Dermis microvascular lymphatic vessel endothelial cell (primary cell): ENCODE data around the gene CDC34. TPM values are rescaled to one million over a fixed set of nuclear protein-coding genes. Genes with fewer than 3 reads are reported as not detected.

ENCODE experiments used
- DNase-seq, 2 donors: peaks; one replicate each; pipeline versions ENCODE4 v3.0.0 to v3.0.0-alpha.2; 2010; ENCODE audit warnings: low read depth in 2 of 2
- total RNA-seq: library from RNA; depleted of rRNA; stranded (reverse); fragments of >200 nt; gene quantifications from 2 replicates; pipeline ENCODE4 v1.2.1, GENCODE V29; 2014

The CDC34 gene, protein sequence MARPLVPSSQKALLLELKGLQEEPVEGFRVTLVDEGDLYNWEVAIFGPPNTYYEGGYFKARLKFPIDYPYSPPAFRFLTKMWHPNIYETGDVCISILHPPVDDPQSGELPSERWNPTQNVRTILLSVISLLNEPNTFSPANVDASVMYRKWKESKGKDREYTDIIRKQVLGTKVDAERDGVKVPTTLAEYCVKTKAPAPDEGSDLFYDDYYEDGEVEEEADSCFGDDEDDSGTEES
- 85.2 and 89.6 TPM in 2 replicates for total RNA-seq

DNA sequence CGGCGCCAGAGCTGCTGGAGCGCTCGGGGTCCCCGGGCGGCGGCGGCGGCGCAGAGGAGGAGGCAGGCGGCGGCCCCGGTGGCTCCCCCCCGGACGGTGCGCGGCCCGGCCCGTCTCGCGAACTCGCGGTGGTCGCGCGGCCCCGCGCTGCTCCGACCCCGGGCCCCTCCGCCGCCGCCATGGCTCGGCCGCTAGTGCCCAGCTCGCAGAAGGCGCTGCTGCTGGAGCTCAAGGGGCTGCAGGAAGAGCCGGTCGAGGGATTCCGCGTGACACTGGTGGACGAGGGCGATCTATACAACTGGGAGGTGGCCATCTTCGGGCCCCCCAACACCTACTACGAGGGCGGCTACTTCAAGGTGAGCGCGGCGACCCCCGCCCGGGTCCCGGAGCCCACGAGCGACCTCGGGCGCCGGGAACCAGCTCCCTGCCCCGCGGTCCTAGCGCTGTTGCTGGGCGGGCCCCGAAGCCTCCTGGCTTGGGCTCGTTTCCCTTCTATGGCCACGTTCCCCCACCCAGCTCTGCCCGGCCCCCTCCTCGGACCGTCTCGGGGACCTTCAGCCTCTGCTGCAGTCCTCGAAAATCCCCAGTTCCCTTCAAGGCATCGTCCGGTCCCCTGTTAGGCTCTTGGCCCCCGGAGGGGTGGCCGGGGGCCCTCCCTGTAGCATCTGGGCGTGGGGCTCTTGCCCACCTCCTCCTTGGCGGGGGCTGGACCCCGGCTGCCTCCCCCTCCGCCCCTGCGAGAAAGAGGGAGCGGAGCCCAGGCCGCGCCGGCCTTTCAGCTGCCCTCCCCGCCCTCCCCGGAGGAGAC lies at the start of gene CDC34:
TSS of gene CDC34 (plus strand) at position 8 of the 808 bp plus-strand sequence. CDS start at position 180, 172 bp downstream.
- DNase-seq: no peak

DNA sequence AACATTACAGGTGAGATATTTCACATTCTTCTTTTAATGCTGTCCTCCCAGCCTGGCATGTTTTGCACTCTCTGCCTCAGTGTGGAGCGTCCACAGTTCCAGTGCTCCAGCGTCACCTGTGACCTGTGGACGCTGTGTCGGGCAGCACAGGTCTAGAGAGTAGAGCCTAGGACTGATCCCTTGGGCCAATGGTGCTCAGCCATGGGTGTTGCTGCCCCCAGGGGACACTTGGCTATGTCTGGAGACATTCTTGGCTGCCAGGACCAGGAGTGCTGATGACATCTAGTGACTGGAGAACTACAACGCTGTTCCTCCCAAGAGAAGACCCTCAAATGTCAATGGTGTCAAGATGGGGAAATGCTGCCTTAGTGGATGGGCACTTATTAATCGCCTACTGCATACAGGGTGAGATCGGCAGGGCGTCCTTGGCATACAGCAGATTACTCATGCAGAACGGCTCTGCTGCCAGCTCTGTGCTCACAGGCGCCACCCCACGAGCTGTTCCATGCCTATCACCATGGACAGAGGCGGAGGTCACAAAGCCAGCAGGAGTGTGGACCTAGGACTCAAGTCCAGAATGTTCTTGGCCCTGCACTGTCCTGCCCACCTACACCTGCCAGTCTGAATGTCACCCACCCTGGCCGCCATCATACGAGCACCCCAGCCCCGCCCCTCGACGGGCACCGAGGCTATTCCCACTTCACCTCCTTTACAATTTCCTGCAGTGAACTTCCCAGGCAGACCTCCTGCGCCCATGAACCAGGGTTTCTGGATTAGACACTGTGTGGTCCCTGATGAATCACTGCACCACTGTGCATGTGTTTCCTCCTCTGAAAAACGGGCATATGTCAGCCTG lies 49.1 kb upstream of the CDC34 start:
- no peak for DNase-seq

DNA sequence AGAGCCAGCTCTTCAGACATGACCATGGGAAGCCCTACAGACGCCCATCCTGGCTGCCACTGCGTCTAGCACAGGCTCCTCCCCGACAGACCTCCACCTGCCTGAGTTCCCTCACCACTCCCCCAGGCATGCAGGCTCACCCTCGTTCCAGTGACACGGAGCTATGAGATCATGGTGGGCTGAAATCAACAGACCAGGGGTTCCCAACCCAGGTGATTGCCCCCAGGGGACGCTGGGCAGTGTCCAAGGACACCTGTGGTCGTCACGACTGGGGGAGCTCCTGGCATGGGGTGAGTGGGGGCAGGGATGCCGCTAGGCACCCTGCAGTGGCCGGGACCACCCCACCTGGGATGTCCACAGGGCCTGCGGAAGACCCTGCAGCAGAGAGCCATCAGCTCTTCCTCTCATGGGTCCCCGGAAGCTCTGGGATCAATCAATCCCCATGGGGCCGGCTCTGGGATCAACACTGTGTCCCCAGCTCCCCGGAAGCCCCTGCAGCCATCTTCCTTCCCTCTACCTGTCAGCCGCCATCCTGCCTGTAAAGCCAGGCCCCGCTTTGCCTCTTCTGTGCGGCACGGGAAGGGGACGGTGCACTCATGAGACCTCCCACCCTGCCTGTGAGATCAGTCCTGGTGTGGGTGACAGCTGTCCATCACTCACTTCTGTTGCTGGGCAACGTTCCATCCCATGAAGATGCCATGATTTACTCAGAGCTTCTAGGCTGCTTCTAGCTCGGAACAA lies 48.1 kb upstream of the CDC34 start:
- no peak for DNase-seq

DNA sequence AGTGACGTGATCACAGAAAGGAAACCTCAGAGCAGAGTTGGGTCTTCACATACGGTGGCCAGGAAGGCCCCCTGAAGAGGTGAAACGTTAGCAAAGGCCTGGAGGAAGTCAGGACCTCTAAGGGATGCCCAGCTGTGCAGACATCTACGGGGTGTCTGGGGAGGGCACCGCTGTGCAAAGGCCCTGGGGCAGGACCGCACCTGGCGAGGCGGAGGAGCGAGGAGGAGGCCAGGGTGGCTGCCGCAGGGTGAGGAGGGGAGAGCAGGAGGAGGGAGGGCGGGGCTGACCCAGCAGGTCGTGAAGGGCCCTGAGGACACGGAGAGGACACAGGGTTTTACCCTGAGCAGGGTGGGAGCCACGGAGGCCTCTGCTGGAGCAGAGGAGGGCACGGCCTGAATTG lies 47.1 kb upstream of the CDC34 start:
- DNase-seq: no peak

DNA sequence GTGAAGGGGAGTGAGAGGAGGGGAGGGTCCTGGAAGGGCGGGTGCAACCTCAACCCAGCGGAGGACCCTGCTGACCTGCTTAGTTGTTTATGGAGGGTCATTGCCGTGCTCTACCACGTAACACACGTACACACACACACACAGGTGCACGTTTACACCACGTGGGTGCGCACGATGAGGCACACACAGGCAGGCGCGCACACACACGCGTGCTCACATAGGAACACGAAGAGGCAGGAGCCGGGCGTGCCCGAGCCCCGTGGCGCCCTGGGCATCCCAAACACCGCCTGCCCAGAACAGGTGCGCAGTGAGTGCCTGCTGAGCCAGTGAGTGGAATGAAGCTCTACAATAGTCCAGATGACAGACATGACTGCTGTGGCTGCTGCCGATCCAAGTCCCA lies 46.5 kb upstream of the CDC34 start:
- DNase-seq: no peak

DNA sequence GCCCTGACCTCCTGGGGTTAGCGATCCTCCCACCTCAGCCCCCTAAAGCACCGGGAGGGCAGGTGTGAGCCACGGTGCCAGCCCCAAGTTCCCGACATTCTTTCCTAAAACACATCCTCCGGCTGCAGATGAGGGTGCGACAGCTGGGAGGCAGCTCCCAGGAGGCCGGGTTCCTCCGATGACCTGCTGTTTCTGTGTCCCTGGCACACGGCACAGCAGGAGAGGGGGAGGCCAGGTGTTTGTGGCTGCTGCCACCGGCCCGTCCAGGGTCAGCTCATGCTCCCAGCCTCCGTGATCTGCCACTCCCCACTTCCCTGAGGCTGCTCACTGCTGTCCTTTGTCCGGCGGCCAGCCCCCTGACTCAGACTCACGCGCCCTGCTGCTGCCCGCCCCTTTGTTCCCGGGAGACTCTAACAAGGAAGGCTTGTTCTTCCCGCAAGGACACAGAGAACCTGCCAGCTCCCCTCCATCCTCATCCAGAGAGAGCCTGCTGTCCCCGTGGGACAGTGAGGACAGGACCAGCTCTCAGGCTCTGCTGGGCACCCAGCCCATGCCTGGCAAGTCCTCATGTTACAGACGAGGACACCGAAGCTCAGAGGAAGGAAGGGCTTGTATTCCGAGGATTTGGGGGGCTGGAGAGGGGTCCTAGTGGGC lies 45.9 kb upstream of the CDC34 start:
- peak in 1 of 2 donors; percentile 14 for DNase-seq

DNA sequence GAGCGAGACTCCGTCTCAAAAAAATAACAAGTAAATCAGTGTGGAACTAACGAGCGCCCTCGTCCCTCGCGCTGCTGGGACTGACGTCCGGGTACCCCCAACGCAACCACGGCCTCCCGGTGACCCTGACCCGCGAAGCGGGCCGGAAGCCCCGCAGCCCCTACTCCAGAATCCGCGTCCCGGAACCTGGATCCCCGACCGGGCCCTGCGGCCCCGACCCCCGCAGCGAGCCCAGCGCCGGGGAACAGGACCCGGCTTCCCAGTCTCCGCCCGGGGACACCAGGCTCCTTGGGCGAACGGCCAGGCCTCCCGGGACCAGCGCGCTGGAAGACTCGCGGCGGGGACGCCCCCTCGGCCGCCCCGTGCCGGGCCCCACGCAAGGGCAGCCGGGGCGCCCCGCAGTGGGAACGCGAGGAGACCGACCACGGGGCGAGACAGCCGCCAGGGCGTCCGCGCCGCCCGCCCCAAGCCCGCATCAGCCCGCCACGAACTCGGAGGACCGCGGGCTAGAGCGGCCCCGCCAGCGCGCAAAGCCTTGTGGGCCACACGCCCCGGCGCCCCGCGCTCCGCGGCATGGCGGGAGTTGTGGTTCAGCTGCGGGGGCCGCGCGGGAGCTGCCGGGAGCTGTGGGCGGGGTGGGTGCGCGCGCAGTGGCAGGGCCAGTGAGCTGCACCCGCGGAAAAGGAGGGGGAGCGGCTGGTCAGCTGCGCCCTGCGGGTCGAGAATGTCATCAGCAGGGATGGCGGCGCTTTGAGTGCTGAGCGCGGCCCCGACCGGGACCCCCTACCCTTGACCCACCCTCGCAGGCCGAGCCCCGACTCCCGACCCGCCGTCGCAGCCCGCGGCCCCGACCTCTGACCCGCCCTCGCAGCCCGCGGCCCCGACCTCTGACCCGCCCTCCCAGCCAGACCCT lies 42.8 kb upstream of the CDC34 start:
- peak; percentile 79 to 97 for DNase-seq

DNA sequence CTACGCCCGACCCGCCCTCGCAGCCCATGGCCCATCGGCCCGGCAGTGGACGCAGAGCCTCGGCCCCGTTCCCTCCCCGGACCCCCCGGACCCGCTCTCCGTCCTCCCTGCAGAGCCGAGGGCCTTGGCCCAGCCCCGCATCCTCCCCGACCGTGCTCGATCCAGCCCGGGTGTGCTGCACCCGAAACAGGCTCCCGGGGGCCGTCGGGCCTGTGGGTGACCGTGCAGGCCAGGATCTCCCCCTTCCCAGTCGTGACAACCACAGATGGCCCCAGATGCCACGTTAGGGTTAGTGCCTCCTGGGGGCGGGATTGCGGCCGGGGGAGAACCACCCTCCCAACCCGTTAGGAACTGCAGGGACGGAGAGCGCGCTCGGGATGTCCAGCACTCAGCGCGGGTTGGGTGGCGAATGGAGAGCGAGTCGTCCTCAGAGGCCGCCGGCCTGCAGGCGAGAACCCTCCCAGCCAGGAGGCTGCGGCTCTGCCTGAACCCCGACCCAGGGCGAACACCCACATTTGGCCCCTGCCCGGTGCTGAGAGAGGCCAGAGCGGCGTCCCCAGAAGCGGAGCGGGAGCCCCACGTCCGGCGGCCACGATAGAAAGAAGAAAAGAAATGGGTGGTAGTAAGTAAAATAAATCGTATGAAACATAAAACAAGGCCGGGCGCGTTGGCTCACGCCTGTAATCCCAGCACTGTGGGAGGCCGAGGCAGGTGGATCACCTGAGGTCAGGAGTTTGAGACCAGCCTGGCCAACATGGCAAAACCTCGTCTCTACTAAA lies 42.0 kb upstream of the CDC34 start:
- peak in 1 of 2 donors; percentile 32 for DNase-seq

DNA sequence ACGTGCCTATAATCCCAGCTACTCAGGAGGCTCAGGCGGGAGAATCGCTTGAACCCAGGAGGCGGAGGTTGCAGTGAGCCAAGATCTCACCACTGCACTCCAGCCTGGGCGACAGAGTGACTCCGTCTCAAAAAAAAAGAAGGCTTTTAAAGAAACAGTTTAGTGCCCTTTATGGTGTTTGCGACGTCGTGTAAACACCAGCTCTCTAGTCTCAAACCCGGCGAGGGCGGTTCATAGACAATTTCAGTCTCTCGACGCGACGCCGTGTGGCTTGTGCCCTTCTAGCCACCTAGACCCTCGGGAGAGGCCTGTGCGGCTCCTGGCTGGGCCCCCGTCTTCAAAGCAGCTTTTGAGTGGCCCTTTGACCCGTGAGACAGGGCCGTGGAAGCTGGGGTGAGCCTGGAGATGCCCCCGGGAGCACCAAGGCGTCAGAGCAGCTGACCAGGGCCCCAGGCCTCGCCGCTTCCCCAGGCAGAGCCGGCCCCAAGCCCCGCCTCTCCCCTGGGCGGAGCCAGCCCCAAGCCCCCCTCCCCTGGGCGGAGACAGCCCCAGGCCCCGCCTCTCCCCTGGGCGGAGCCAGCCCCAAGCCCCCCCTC lies 40.3 kb upstream of the CDC34 start:
- peak in 1 of 2 donors; percentile 35 for DNase-seq

DNA sequence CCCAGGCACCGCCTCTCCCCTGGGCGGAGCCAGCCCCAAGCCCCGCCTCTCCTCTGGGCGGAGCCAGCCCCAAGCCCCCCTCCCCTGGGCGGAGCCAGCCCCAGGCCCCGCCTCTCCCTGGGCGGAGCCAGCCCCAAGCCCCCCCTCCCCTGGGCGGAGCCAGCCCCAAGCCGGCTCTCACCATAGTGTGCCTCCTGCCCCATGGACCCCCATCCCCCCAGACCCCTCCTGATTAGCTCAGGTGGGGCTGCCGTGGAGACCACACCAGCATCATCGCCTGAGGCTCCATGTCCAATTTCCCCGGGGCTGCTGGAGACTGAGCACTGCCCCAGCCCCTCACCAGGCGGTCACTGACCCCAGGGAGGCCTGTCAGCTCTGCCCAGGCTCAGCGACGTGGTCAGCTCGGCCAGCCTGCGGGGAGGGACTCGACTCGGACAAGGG lies 39.4 kb upstream of the CDC34 start:
- DNase-seq: peak in 1 of 2 donors; percentile 23

DNA sequence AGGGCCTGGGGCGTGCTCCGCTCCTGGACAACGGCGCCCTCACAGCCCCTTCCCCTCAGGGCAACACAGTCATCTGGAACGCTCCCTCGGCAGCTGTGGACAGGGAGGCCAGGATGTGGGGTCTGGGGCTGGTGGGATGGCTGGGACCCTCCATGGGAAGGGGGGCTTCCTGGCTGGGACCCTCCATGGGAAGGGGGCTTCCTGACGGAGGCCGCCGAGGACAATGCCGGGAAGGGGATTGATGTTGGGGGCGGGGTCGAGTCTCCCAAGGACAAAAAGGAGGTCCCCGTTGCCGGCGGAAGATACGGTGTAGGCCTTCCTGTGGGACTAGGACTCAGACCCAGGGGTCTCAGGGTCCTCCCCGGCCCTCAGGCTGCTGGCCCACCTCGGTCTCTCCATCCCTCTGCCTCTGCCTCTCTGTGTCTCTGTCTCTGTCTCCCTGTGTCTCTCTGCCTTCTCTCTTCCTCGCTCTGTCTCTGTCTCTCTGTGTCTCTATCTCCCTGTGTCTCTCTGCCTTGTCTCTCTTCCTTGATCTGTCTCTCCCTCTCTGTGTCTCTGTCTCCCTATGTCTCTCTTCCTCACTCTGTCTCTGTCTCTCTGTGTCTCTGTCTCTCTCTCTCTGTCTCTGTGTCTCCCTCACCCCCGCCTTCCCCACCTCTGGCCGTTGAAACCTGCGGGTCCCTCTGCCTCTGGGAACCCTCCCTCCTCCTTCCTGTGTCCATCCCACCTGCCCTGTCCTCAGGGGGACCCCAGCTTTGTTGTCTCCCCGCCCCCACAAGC lies 38.0 kb upstream of the CDC34 start:
- DNase-seq: no peak

DNA sequence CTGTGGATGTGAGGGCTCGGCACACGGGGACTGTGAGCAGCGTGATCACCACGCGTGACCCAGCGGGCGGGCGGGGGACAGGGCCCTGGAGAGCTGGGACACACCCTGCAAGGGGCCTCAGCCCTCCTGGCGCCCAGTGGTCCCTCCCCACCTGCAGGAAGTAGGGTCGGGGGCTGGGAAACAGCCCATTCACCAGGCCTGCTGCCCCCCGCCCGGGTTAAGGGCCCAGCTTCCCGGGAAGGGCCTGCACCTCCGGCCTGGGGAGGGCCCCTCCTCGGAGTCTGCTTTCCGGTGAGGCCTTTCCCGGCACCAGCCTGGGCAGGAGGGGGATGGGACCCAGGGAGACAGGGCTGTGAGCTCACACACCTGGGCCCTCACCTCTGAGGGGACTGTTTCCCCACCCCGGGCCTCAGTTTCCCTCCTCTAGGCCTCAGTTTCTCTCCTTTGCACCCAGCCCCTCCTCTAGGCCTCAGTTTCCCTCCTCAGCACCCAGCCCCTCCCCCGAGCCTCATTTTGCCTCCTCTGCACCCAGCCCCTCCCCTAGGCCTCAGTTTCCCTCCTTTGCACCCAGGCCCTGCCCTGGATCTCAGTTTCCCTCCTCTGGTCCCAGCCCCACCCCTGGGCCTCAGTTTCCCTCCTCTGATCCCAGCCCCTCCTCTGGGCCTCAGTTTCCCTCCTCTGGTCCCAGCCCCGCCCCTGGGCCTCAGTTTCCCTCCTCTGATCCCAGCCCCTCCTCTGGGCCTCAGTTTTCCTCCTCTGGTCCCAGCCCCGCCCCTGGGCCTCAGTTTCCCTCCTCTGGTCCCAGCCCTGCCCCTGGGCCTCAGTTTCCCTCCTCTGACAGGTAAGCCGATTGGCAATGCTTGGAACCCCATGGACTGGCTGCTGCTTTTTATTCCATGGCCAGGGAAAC lies 37.1 kb upstream of the CDC34 start:
- no peak for DNase-seq

DNA sequence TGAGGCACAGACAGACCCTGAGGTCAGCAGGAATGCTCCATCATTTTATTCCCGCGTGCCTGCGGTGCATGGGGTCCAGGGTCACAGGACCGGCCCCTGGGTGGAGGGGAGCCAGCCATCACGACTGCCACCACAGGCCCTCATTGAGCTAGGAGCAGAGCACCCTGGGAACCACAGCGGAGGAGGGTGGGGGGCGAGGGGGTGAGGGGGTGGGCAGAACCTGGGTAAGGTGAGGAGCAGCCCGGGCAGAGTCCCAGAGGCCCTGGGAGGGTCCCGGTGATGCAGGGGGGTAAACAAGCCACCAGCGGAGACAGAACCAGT lies 36.5 kb upstream of the CDC34 start:
- DNase-seq: no peak

DNA sequence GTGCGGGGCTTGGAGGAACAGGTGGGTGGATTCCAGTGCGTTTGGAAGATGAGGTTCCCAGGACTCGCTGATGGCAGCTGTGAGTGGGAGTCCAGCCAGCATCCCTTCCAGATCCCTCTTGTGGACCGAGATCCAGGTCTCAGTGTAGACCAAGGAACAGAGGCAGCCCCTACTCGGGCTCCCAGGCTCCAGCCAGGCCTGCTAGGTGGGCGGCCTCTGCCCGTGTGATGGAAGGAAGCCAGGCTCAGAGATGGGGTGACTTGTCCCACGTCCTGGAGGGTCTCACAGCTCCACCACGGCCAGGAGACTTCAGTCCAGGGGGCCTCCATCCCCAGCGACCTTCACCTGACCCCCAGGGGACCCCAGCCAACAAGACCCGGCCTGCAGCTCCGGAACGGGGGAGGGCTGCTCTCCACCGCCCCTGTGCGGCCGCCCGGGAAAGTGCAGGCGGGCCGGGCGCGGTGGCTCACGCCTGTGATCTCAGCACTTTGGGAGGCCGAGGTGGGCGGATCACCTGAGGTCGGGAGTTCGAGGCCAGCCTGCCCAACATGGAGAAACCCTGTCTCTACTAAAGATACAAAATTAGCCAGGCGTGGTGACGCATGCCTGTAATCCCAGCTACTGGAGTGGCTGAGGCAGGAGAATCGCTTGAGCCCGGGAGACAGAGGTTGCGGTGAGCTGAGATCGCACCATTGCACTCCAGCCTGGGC lies 36.0 kb upstream of the CDC34 start:
- no peak for DNase-seq

DNA sequence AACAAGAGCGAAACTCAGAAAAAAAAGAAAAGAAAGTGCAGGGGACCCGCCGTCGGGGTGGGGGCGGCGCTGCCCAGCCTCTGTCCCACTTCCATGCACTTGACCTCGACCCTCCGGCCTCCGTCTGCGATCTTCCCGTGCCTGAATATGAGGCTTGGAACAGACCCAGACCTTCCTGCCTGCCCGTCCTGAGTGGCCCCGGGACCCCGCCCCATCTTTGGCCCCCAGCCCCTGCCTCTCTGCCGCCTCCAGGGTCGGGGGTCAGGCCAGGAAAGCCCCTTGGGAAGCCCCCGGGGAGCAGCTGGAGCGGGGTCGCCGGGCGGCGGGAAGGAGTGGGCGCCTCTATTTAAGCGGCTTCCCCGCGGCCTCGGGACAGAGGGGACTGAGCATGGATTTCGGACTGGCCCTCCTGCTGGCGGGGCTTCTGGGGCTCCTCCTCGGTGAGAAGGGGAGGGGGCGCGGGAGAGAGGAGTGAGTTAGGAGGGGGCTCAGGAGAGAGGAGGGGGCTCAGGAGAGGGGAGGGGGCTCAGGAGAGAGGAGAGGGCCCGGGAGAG lies 35.4 kb upstream of the CDC34 start, which contains the start of gene MADCAM1:
TSS of gene MADCAM1 (plus strand) at position 375 of the 554 bp plus-strand sequence. CDS start at position 389, 14 bp downstream.
- no peak for DNase-seq

DNA sequence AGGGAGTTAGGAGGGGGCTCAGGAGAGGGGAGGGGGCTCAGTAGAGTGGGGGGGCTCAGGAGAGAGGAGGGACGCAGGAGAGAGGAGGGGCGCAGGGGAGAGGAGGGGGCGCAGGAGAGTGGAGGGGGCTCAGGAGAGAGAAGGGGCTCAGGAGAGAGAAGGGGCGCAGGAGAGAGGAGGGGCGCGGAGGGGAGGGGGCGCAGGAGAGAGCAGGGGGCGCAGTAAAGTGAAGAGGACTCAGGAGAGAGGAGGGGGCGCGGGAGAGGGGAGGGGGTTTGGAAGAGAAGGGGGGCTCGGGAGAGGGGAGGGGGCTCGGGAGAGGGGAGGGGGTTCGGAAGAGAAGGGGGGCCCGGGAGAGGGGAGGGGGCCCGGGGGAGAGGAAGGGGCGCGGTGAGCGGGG lies 34.6 kb upstream of the CDC34 start:
- no peak for DNase-seq
